ENCODE results near the gene LDLR. TPM values are rescaled to one million over a fixed set of nuclear protein-coding genes. Genes with fewer than 3 reads are reported as not detected.
"Not testable (repeated sequence)": the region's sequence is repeated elsewhere in the genome, so short reads cannot be mapped to it uniquely, and the experiment has no call there.

The LDLR gene
- total RNA-seq, 1 donor from 2014 or later, result 104 TPM

- no peak for TF ChIP-seq CTCF (IDR thresholded peaks at IDR 0.05; ENCODE audit: insufficient read depth, low read length, poor library complexity, severe bottlenecking)
- H3K36me3 ChIP-seq (ENCODE audit: control insufficient read depth, insufficient read depth, low read length), result peaks cover 4% of the 10 kb centered on the region
- H3K4me3 ChIP-seq (ENCODE audit: low read depth, low read length), result no peak overlapping the region
- H3K27me3 ChIP-seq (ENCODE audit: control insufficient read depth, insufficient read depth, low read length), result no peaks in the 10 kb centered on the region
- DNase-seq (ENCODE audit: low read depth), result no peak
Measured at GRCh38 chr19:11123114-11123513, 33.9 kb downstream of the LDLR start.

GRCh38 chr19:11124157-11124556 lies 34.9 kb downstream of the LDLR start:
- DNase-seq (ENCODE audit: low read depth); H3K36me3 ChIP-seq (ENCODE audit: control insufficient read depth, insufficient read depth, low read length); H3K4me3 ChIP-seq (ENCODE audit: low read depth, low read length); H3K27me3 ChIP-seq (ENCODE audit: control insufficient read depth, insufficient read depth, low read length): not testable (repeated sequence)

GRCh38 chr19:11125994-11126685 lies 36.9 kb downstream of the LDLR start:
- H3K36me3 ChIP-seq (ENCODE audit: control insufficient read depth, insufficient read depth, low read length), result peaks cover 9% of the 10 kb centered on the region
- DNase-seq (ENCODE audit: low read depth), result no peak
- H3K4me3 ChIP-seq (ENCODE audit: low read depth, low read length), result no peak overlapping the region
- peak; percentile 77 for TF ChIP-seq CTCF (IDR thresholded peaks at IDR 0.05; ENCODE audit: insufficient read depth, low read length, poor library complexity, severe bottlenecking)
- H3K27me3 ChIP-seq (ENCODE audit: control insufficient read depth, insufficient read depth, low read length), result no peaks in the 10 kb centered on the region

- no peak for DNase-seq (ENCODE audit: low read depth)
- H3K4me3 ChIP-seq (ENCODE audit: low read depth, low read length), result no peak overlapping the region
- H3K36me3 ChIP-seq (ENCODE audit: control insufficient read depth, insufficient read depth, low read length), result peaks cover 13% of the 10 kb centered on the region
- no peaks in the 10 kb centered on the region for H3K27me3 ChIP-seq (ENCODE audit: control insufficient read depth, insufficient read depth, low read length)
- TF ChIP-seq CTCF (IDR thresholded peaks at IDR 0.05; ENCODE audit: insufficient read depth, low read length, poor library complexity, severe bottlenecking), result no peak
Measured at GRCh38 chr19:11127905-11128304, 38.6 kb downstream of the LDLR start.

- peaks cover 13% of the 10 kb centered on the region for H3K36me3 ChIP-seq (ENCODE audit: control insufficient read depth, insufficient read depth, low read length)
- TF ChIP-seq CTCF (IDR thresholded peaks at IDR 0.05; ENCODE audit: insufficient read depth, low read length, poor library complexity, severe bottlenecking), result peak; percentile 93
- H3K4me3 ChIP-seq (ENCODE audit: low read depth, low read length), result no peak overlapping the region
- no peak for DNase-seq (ENCODE audit: low read depth)
- no peaks in the 10 kb centered on the region for H3K27me3 ChIP-seq (ENCODE audit: control insufficient read depth, insufficient read depth, low read length)
Measured at GRCh38 chr19:11130824-11131455, 41.7 kb downstream of the LDLR start.

- no peak for TF ChIP-seq CTCF (IDR thresholded peaks at IDR 0.05; ENCODE audit: insufficient read depth, low read length, poor library complexity, severe bottlenecking)
- Histone ChIP-seq H3K4me3 (ENCODE audit: low read depth, low read length) (no peak overlapping the region), H3K36me3 (ENCODE audit: control insufficient read depth, insufficient read depth, low read length) (peaks cover 12% of the 10 kb centered on the region), H3K27me3 (ENCODE audit: control insufficient read depth, insufficient read depth, low read length) (no peaks in the 10 kb centered on the region)
- no peak for DNase-seq (ENCODE audit: low read depth)
Measured at GRCh38 chr19:11131471-11131870, 42.2 kb downstream of the LDLR start.

All from kidney epithelial cell (primary cell).